Endodermal cell (in vitro differentiated cells): ENCODE results near the gene MIER2. TPM values are rescaled to one million over a fixed set of nuclear protein-coding genes. Genes with fewer than 3 reads are reported as not detected.

Experiments used
- DNase-seq: peaks from one replicate; pipeline ENCODE4 v3.0.0-alpha.2; 2017
- H3K27ac ChIP-seq: 2 replicates; pipeline ENCODE4 v1.5.1; 2013; ENCODE audit warnings: mild to moderate bottlenecking, low read depth, low read length, moderate library complexity
- H3K27me3 ChIP-seq: 2 replicates; pipeline ENCODE4 v1.6.1; 2013; ENCODE audit warnings: mild to moderate bottlenecking, low read length, moderate library complexity; ENCODE audit not compliant: insufficient read depth, control insufficient read depth, poor library complexity, severe bottlenecking
- H3K36me3 ChIP-seq: 2 replicates; pipeline ENCODE4 v1.7.0; 2013; ENCODE audit warnings: mild to moderate bottlenecking, low read length, moderate library complexity; ENCODE audit not compliant: control insufficient read depth, insufficient read depth
- H3K4me1 ChIP-seq: one replicate; pipeline ENCODE4 v1.7.0; 2013; ENCODE audit warnings: low read length; ENCODE audit not compliant: control insufficient read depth, insufficient read depth
- H3K4me3 ChIP-seq: 2 replicates; pipeline ENCODE4 v1.5.1; 2013; ENCODE audit warnings: mild to moderate bottlenecking, low read length, moderate library complexity
- H3K9ac ChIP-seq: 2 replicates; pipeline ENCODE4 v1.6.1; 2013; ENCODE audit warnings: mild to moderate bottlenecking, low read length, moderate library complexity; ENCODE audit not compliant: poor library complexity, severe bottlenecking; ENCODE audit errors: extremely low read depth
- H3K9me3 ChIP-seq: 2 replicates; pipeline ENCODE4 v1.6.1; 2013; ENCODE audit warnings: mild to moderate bottlenecking, low read length, moderate library complexity; ENCODE audit not compliant: control insufficient read depth
- H3K27ac Mint-ChIP-seq: 2 replicates; pipeline ENCODE4 v1.8.0; 2020; ENCODE audit warnings: mixed read lengths
- H3K27me3 Mint-ChIP-seq: 2 replicates; pipeline ENCODE4 v1.8.0; 2021; ENCODE audit warnings: mild to moderate bottlenecking, mixed read lengths; ENCODE audit not compliant: insufficient read depth
- H3K36me3 Mint-ChIP-seq: 2 replicates; pipeline ENCODE4 v1.8.0; 2020; ENCODE audit warnings: low read depth, mixed read lengths
- H3K4me1 Mint-ChIP-seq: 2 replicates; pipeline ENCODE4 v1.8.0; 2020; ENCODE audit warnings: mixed read lengths
- H3K4me3 Mint-ChIP-seq: 2 replicates; pipeline ENCODE4 v1.8.0; 2020; ENCODE audit warnings: mild to moderate bottlenecking, moderate library complexity, mixed read lengths
- H3K9me3 Mint-ChIP-seq: 2 replicates; pipeline ENCODE4 v1.8.0; 2020; ENCODE audit warnings: mild to moderate bottlenecking, mixed read lengths
- CTCF ChIP-seq: fragments of 200-600 bp; sonication (generic); conservative IDR thresholded peaks from 2 replicates; pipeline ENCODE4 v1.5.0; 2021; ENCODE audit warnings: antibody characterized with exemption, mild to moderate bottlenecking
- WGBS, 2 experiments: methylation state at CpG; one replicate each; pipeline versions ENCODE4 v1.1.5 to v1.1.7; 2013; ENCODE audit warnings: missing lambda C conversion rate in 2 of 2, mixed read lengths in 1 of 2; ENCODE audit not compliant: insufficient coverage in 1 of 2, insufficient read length in 1 of 2; 5-methylcytosine and 5-hydroxymethylcytosine counted together
- total RNA-seq, 2 donors: library from RNA; stranded (reverse); fragmentation: NEBNext Ultra II Directional in 1 of 2; extraction: Animal tissue kit (Norgen Biotek cat#: 25700) in 1 of 2; gene quantifications; 2 replicates in 1 of 2; 3 replicates in 1 of 2; pipeline ENCODE4 v1.2.1, GENCODE V29; 2021

Gene MIER2
- total RNA-seq, 2 donors from 2014 or later, result 50.5 to 51.3 TPM

GRCh38 chr19:324716-325115, 19.9 kb downstream of the MIER2 start:
- TF ChIP-seq CTCF, result no peak
- Histone ChIP-seq H3K9ac (no peak overlapping the region), H3K4me3 (no peak overlapping the region), H3K9me3 (peaks cover 64% of the 10 kb centered on the region), H3K4me1 (no peaks in the 10 kb centered on the region), H3K36me3 (peaks cover 96% of the 10 kb centered on the region), H3K27me3 (no peaks in the 10 kb centered on the region), H3K27ac (no peak overlapping the region)
- Mint-ChIP-seq H3K9me3 (peaks cover 31% of the 10 kb centered on the region), H3K4me1 (no peaks in the 10 kb centered on the region), H3K27ac (no peak overlapping the region), H3K4me3 (no peak overlapping the region), H3K36me3 (peaks cover 61% of the 10 kb centered on the region), H3K27me3 (no peaks in the 10 kb centered on the region)
- 94 to 96% methylated on average over 7 to 8 of the region's 8 CpGs for WGBS, 2 experiments
- DNase-seq, result no peak

- H3K4me1 Mint-ChIP-seq, result no peaks in the 10 kb centered on the region
- no peak for TF ChIP-seq CTCF
- Histone ChIP-seq H3K4me3 (no peak overlapping the region), H3K27me3 (no peaks in the 10 kb centered on the region), H3K36me3 (peaks cover 93% of the 10 kb centered on the region), H3K4me1 (no peaks in the 10 kb centered on the region), H3K9ac (no peak overlapping the region), H3K9me3 (peaks cover 59% of the 10 kb centered on the region), H3K27ac (no peak overlapping the region)
- no peak overlapping the region for H3K27ac Mint-ChIP-seq
- H3K9me3 Mint-ChIP-seq, result peaks cover 32% of the 10 kb centered on the region
- H3K27me3 Mint-ChIP-seq, result no peaks in the 10 kb centered on the region
- peaks cover 60% of the 10 kb centered on the region for H3K36me3 Mint-ChIP-seq
- no peak for DNase-seq
- 94 to 96% methylated on average over 5 to 13 of the region's 13 CpGs for WGBS, 2 experiments
- H3K4me3 Mint-ChIP-seq, result no peak overlapping the region
Measured at GRCh38 chr19:322616-323015, 22.0 kb downstream of the MIER2 start.

GRCh38 chr19:318509-318774, 26.2 kb downstream of the MIER2 start:
- no peak for TF ChIP-seq CTCF
- H3K9me3 ChIP-seq, result peaks cover 46% of the 10 kb centered on the region
- 92 to 100% methylated on average over 5 of the region's 5 CpGs for WGBS, 2 experiments
- no peaks in the 10 kb centered on the region for H3K4me1 ChIP-seq
- no peak overlapping the region for H3K27ac ChIP-seq
- Mint-ChIP-seq H3K27me3 (no peaks in the 10 kb centered on the region), H3K4me3 (no peak overlapping the region), H3K4me1 (no peaks in the 10 kb centered on the region), H3K27ac (no peak overlapping the region), H3K9me3 (peaks cover 33% of the 10 kb centered on the region), H3K36me3 (peaks cover 70% of the 10 kb centered on the region)
- no peak overlapping the region for H3K4me3 ChIP-seq
- H3K27me3 ChIP-seq, result no peaks in the 10 kb centered on the region
- H3K36me3 ChIP-seq, result peaks cover 84% of the 10 kb centered on the region
- DNase-seq, result no peak
- no peak overlapping the region for H3K9ac ChIP-seq
